A549 (cell line): Measurements from ENCODE around the gene APOL5. TPM values are rescaled to one million over a fixed set of nuclear protein-coding genes. Genes with fewer than 3 reads are reported as not detected.

Source experiments
- ATAC-seq, 2 experiments: fragments of 200-7000 bp in 1 of 2; fragments of >200 bp in 1 of 2; cut with Nextera tagmentation in 1 of 2; cut with Tn5 transposase in 1 of 2; 3 replicates each; pipeline versions ENCODE4 v1.8.0 to v1.9.1; 2018 to 2020; ENCODE audit warnings: mild to moderate bottlenecking in 1 of 2, moderate library complexity in 1 of 2
- CTCF ChIA-PET: fragments of 300-600 bp; sonication (Branson Sonifier 250); formaldehyde crosslinking; extraction: SDS; loops from one replicate; lab custom pipeline; 2021; ENCODE audit warnings: antibody characterized with exemption, inconsistent platforms; lab: Yijun Ruan, JAX
- POLR2A ChIA-PET: fragments of 350-600 bp; formaldehyde crosslinking; extraction: SDS; loops from one replicate; lab custom pipeline; 2021; ENCODE audit warnings: antibody characterized with exemption, inconsistent platforms; lab: Yijun Ruan, JAX
- DNase-seq, 2 experiments: peaks; one replicate each; pipeline versions ENCODE4 v3.0.0 to v3.0.0-alpha.2; 2011 to 2016; ENCODE audit warnings: low read depth in 1 of 2, low spot score in 1 of 2
- FAIRE-seq: peaks from 2 replicates; lab custom pipeline; 2011; peaks lifted over from hg19 to GRCh38; lab: Jason Lieb, UNC
- H3K27ac ChIP-seq, 2 experiments: fragments of >200 bp; sonication (Bioruptor Twin); formaldehyde crosslinking; 3 replicates each; pipeline ENCODE4 v1.5.1; 2016 to 2017
- H3K4me1 ChIP-seq: fragments of >200 bp; sonication (Bioruptor Twin); formaldehyde crosslinking; 3 replicates; pipeline ENCODE4 v1.6.1; 2016
- H3K4me2 ChIP-seq: fragments of >200 bp; sonication (Bioruptor Twin); formaldehyde crosslinking; 3 replicates; pipeline ENCODE4 v1.6.1; 2016
- H3K4me3 ChIP-seq: fragments of >200 bp; sonication (Bioruptor Twin); formaldehyde crosslinking; 3 replicates; pipeline ENCODE4 v1.5.1; 2016
- H3K9me3 ChIP-seq: fragments of >200 bp; sonication (Bioruptor Twin); formaldehyde crosslinking; 3 replicates; pipeline ENCODE4 v1.6.1; 2016
- CBX2 ChIP-seq: fragments of 200-600 bp; sonication (generic); IDR thresholded peaks from 2 replicates; pipeline ENCODE4 v1.6.1; 2016; ENCODE audit warnings: low read depth, mild to moderate bottlenecking, borderline replicate concordance
- CBX8 ChIP-seq: fragments of 200-600 bp; sonication (generic); IDR thresholded peaks from 2 replicates; pipeline ENCODE4 v1.6.1; 2016
- EHMT2 ChIP-seq: fragments of 200-600 bp; sonication (generic); IDR thresholded peaks from 2 replicates; pipeline ENCODE4 v1.6.1; 2016; ENCODE audit warnings: antibody characterized with exemption, low read depth, mild to moderate bottlenecking, moderate library complexity
- EP300 ChIP-seq, 2 experiments: fragments of >200 bp; sonication (Bioruptor Twin); formaldehyde crosslinking; IDR thresholded peaks; 2 replicates in 1 of 2; 3 replicates in 1 of 2; pipeline ENCODE4 v1.6.1; 2016 to 2017
- FOSL2 ChIP-seq, 2 experiments: fragments of 450-650 bp in 1 of 2; fragments of >200 bp in 1 of 2; sonication (Bioruptor Twin) in 1 of 2; formaldehyde crosslinking; IDR thresholded peaks; 2 replicates each; pipeline versions ENCODE4 v1.5.0 to v1.6.1; 2016 to 2020; ENCODE audit warnings: mild to moderate bottlenecking in 1 of 2, moderate library complexity in 1 of 2
- HDAC2 ChIP-seq: fragments of 200-600 bp; sonication (generic); IDR thresholded peaks from 2 replicates; pipeline ENCODE4 v1.6.1; 2016
- HEYL ChIP-seq: fragments of 250-450 bp; sonication (Bioruptor Pico); IDR thresholded peaks from 2 replicates; pipeline ENCODE4 v1.8.0; 2021; ENCODE audit warnings: mild to moderate bottlenecking, moderate library complexity
- HOXB5 ChIP-seq: fragments of 250-450 bp; sonication (Bioruptor Pico); IDR thresholded peaks from 2 replicates; pipeline ENCODE4 v1.5.0; 2020; ENCODE audit warnings: mild to moderate bottlenecking, moderate library complexity
- KDM1A ChIP-seq: fragments of 200-600 bp; sonication (generic); IDR thresholded peaks from 2 replicates; pipeline ENCODE4 v1.6.1; 2016; ENCODE audit warnings: low read depth, mild to moderate bottlenecking
- KDM5A ChIP-seq: fragments of 200-600 bp; sonication (generic); IDR thresholded peaks from 2 replicates; pipeline ENCODE4 v1.6.1; 2016; ENCODE audit warnings: antibody characterized with exemption, mild to moderate bottlenecking
- MAZ ChIP-seq: fragments of 150-350 bp; IDR thresholded peaks from 2 replicates; pipeline ENCODE4 v1.6.1; 2014; ENCODE audit warnings: antibody characterized with exemption, low read depth, low read length, borderline replicate concordance
- NPAS2 ChIP-seq: fragments of 250-450 bp; sonication (Bioruptor Pico); IDR thresholded peaks from 2 replicates; pipeline ENCODE4 v1.8.0; 2022; ENCODE audit warnings: mild to moderate bottlenecking, moderate library complexity, borderline replicate concordance
- NR3C1 ChIP-seq: fragments of >200 bp; sonication (Bioruptor Twin); formaldehyde crosslinking; IDR thresholded peaks from 3 replicates; pipeline ENCODE4 v1.6.1; 2017
- POLR2A ChIP-seq: IDR thresholded peaks from 2 replicates; pipeline ENCODE4 v1.6.1; 2012; ENCODE audit warnings: mild to moderate bottlenecking, low read length
- POLR2AphosphoS2 ChIP-seq: conservative IDR thresholded peaks from 2 replicates; pipeline ENCODE4 v1.6.1; 2012; ENCODE audit warnings: low read length, improper control_type of control experiment, inconsistent platforms
- RARB ChIP-seq: fragments of 250-450 bp; sonication (Bioruptor Pico); IDR thresholded peaks from 2 replicates; pipeline ENCODE4 v1.8.0; 2021; ENCODE audit warnings: mild to moderate bottlenecking, moderate library complexity
- RCOR1 ChIP-seq: fragments of 150-350 bp; IDR thresholded peaks from 2 replicates; pipeline ENCODE4 v1.6.1; 2014; ENCODE audit warnings: antibody characterized with exemption, low read length, low read depth
- SREBF2 ChIP-seq: fragments of 450-650 bp; IDR thresholded peaks from 2 replicates; pipeline ENCODE4 v1.6.1; 2014; ENCODE audit warnings: mild to moderate bottlenecking, moderate library complexity
- ZC3H11A ChIP-seq: fragments of 450-650 bp; IDR thresholded peaks from 2 replicates; pipeline ENCODE4 v1.6.1; 2014; ENCODE audit warnings: antibody characterized with exemption, mild to moderate bottlenecking
- ZSCAN20 ChIP-seq: fragments of 250-450 bp; sonication (Bioruptor Pico); IDR thresholded peaks from 2 replicates; pipeline ENCODE4 v1.8.0; 2022; ENCODE audit warnings: mild to moderate bottlenecking, moderate library complexity
- WGBS: methylation state at CpG from one replicate; pipeline ENCODE4 v1.1.6; 2017; ENCODE audit errors: missing lambda C conversion rate; 5-methylcytosine and 5-hydroxymethylcytosine counted together
- polyA plus RNA-seq, 4 experiments: library from polyadenylated mRNA; depleted of rRNA in 3 of 4; stranded (reverse); fragments of >200 nt; fragmentation: RNase III in 1 of 4; extraction: RNeasy Plus Mini Kit Qiagen cat#74134 plus additional on column Dnase treatment in 1 of 4; gene quantifications; 2 replicates in 3 of 4; 3 replicates in 1 of 4; pipeline ENCODE4 v1.2.3, GENCODE V29; 2011 to 2017
- TF ChIP-seq, protein P1 (sequence below): IDR thresholded peaks from 2 replicates; pipeline ENCODE4 v1.6.1; 2012; ENCODE audit warnings: low read depth, borderline replicate concordance
- TF ChIP-seq, protein P2 (sequence below): fragments of 200-600 bp; sonication (generic); IDR thresholded peaks from 2 replicates; pipeline ENCODE4 v1.6.1; 2016; ENCODE audit warnings: antibody characterized with exemption, mild to moderate bottlenecking, moderate library complexity
- TF ChIP-seq, protein P3 (sequence below): fragments of 450-650 bp; IDR thresholded peaks from 2 replicates; pipeline ENCODE4 v1.6.1; 2014; ENCODE audit warnings: antibody characterized with exemption
- TF ChIP-seq, protein P4 (sequence below): IDR thresholded peaks from 2 replicates; pipeline ENCODE4 v1.6.1; 2012
- TF ChIP-seq, protein P5 (sequence below): fragments of >200 bp; sonication (Bioruptor Twin); formaldehyde crosslinking; IDR thresholded peaks from 2 replicates; pipeline ENCODE4 v1.6.1; 2016

The APOL5 gene
- polyA plus RNA-seq, 2 of the 4 experiments (the other 2 are of a cell fraction) = not detected

GRCh38 chr22:35687461-35687860 lies 30.2 kb upstream of the APOL5 start:
- FAIRE-seq (no peak), ATAC-seq (no peak), DNase-seq (no peak)
- Histone ChIP-seq H3K4me1 (no peaks in the 10 kb centered on the region), H3K4me2 (no peak overlapping the region), H3K4me3 (no peak overlapping the region), H3K27ac (no peak overlapping the region), H3K9me3 (no peaks in the 10 kb centered on the region)
- TF ChIP-seq SREBF2 (no peak), CBX2 (no peak), FOSL2 (IDR thresholded peaks at IDR 0.05) (no peak), FOSL2 (CRISPR knock-in tag; IDR thresholded peaks at IDR 0.05) (no peak), EHMT2 (no peak), HDAC2 (no peak), CBX8 (no peak), HOXB5 (CRISPR knock-in tag) (no peak), KDM1A (no peak), NPAS2 (CRISPR knock-in tag) (no peak), ZSCAN20 (CRISPR knock-in tag) (no peak), POLR2AphosphoS2 (no peak), POLR2A (no peak), RARB (CRISPR knock-in tag) (no peak), RCOR1 (no peak), EP300 (IDR thresholded peaks at IDR 0.05) (no peak), MAZ (no peak)
- TF ChIP-seq, protein P1, sequence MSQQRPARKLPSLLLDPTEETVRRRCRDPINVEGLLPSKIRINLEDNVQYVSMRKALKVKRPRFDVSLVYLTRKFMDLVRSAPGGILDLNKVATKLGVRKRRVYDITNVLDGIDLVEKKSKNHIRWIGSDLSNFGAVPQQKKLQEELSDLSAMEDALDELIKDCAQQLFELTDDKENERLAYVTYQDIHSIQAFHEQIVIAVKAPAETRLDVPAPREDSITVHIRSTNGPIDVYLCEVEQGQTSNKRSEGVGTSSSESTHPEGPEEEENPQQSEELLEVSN = no peak
- TF ChIP-seq, protein P2, sequence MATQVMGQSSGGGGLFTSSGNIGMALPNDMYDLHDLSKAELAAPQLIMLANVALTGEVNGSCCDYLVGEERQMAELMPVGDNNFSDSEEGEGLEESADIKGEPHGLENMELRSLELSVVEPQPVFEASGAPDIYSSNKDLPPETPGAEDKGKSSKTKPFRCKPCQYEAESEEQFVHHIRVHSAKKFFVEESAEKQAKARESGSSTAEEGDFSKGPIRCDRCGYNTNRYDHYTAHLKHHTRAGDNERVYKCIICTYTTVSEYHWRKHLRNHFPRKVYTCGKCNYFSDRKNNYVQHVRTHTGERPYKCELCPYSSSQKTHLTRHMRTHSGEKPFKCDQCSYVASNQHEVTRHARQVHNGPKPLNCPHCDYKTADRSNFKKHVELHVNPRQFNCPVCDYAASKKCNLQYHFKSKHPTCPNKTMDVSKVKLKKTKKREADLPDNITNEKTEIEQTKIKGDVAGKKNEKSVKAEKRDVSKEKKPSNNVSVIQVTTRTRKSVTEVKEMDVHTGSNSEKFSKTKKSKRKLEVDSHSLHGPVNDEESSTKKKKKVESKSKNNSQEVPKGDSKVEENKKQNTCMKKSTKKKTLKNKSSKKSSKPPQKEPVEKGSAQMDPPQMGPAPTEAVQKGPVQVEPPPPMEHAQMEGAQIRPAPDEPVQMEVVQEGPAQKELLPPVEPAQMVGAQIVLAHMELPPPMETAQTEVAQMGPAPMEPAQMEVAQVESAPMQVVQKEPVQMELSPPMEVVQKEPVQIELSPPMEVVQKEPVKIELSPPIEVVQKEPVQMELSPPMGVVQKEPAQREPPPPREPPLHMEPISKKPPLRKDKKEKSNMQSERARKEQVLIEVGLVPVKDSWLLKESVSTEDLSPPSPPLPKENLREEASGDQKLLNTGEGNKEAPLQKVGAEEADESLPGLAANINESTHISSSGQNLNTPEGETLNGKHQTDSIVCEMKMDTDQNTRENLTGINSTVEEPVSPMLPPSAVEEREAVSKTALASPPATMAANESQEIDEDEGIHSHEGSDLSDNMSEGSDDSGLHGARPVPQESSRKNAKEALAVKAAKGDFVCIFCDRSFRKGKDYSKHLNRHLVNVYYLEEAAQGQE = no peak
- TF ChIP-seq, protein P3, sequence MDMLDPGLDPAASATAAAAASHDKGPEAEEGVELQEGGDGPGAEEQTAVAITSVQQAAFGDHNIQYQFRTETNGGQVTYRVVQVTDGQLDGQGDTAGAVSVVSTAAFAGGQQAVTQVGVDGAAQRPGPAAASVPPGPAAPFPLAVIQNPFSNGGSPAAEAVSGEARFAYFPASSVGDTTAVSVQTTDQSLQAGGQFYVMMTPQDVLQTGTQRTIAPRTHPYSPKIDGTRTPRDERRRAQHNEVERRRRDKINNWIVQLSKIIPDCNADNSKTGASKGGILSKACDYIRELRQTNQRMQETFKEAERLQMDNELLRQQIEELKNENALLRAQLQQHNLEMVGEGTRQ = no peak
- TF ChIP-seq, protein P4, sequence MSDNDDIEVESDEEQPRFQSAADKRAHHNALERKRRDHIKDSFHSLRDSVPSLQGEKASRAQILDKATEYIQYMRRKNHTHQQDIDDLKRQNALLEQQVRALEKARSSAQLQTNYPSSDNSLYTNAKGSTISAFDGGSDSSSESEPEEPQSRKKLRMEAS = no peak
- POLR2A ChIA-PET = no interaction called here
- CTCF ChIA-PET = interaction anchor here (1.4 kb wide), 1 partner anchor 10 kb away, joined by 5 read pairs; no protein-coding TSS in a partner anchor
- WGBS = 64% methylated on average over 6 of the region's 6 CpGs

- Histone ChIP-seq H3K9me3 (no peaks in the 10 kb centered on the region), H3K4me2 (no peak overlapping the region), H3K4me3 (no peak overlapping the region), H3K4me1 (no peaks in the 10 kb centered on the region), H3K27ac (no peak overlapping the region)
- POLR2A ChIA-PET = no interaction called here
- CTCF ChIA-PET = no interaction called here
- no peak for TF ChIP-seq HDAC2
- no peak for TF ChIP-seq NR3C1
- TF ChIP-seq ZC3H11A = no peak
- no peak for TF ChIP-seq HOXB5 (CRISPR knock-in tag)
- no peak for TF ChIP-seq HEYL (CRISPR knock-in tag)
- TF ChIP-seq, protein P5, sequence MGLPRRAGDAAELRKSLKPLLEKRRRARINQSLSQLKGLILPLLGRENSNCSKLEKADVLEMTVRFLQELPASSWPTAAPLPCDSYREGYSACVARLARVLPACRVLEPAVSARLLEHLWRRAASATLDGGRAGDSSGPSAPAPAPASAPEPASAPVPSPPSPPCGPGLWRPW = no peak
- no peak for TF ChIP-seq KDM5A
- TF ChIP-seq, protein P2 = no peak
- ATAC-seq = no peak
- 69% methylated on average over 10 of the region's 10 CpGs for whole genome bisulfite sequencing
- FAIRE-seq = no peak
- DNase-seq = no peak
Observed at GRCh38 chr22:35688913-35689675, 28.6 kb upstream of the APOL5 start.
